Mesendoderm (in vitro differentiated cells): ENCODE measurements around the gene PSMD5.
"Not testable (repeated sequence)": the region's sequence is repeated elsewhere in the genome, so short reads cannot be mapped to it uniquely, and the experiment has no call there.

Source experiments
- DNase-seq: peaks from one replicate; pipeline ENCODE4 v3.0.0; 2013
- H2AK5ac ChIP-seq: 2 replicates; pipeline ENCODE4 v1.6.1; 2013; ENCODE audit warnings: low read length, inconsistent platforms
- H2BK120ac ChIP-seq: 2 replicates; pipeline ENCODE4 v1.6.1; 2013; ENCODE audit warnings: low read depth, mild to moderate bottlenecking, low read length, moderate library complexity, mixed read lengths
- H2BK15ac ChIP-seq: replicated peaks from 2 replicates; pipeline ENCODE4 v1.6.1; 2013; ENCODE audit warnings: low read depth, mild to moderate bottlenecking, moderate library complexity
- H2BK5ac ChIP-seq: 2 replicates; pipeline ENCODE4 v1.6.1; 2013; ENCODE audit warnings: low read length, inconsistent platforms
- H3K18ac ChIP-seq: 2 replicates; pipeline ENCODE4 v1.6.1; 2013; ENCODE audit warnings: mild to moderate bottlenecking, low read length, mixed read lengths
- H3K23ac ChIP-seq: one replicate; pipeline ENCODE4 v1.6.1; 2013; ENCODE audit warnings: low read length
- H3K27ac ChIP-seq: 2 replicates; pipeline ENCODE4 v1.5.1; 2013; ENCODE audit warnings: low read depth, mild to moderate bottlenecking, inconsistent platforms, low read length, moderate library complexity
- H3K27me3 ChIP-seq: 2 replicates; pipeline ENCODE4 v1.6.1; 2013; ENCODE audit warnings: low read length, control low read depth, mild to moderate bottlenecking, inconsistent platforms; ENCODE audit not compliant: insufficient read depth, poor library complexity
- H3K36me3 ChIP-seq: 2 replicates; pipeline ENCODE4 v1.6.1; 2013; ENCODE audit warnings: low read length, inconsistent platforms; ENCODE audit not compliant: control insufficient read depth, insufficient read depth
- H3K4ac ChIP-seq: one replicate; pipeline ENCODE4 v1.6.1; 2013; ENCODE audit warnings: low read depth, mild to moderate bottlenecking, low read length, moderate library complexity
- H3K4me1 ChIP-seq: 2 replicates; pipeline ENCODE4 v1.6.1; 2013; ENCODE audit warnings: low read depth, low read length, inconsistent platforms; ENCODE audit not compliant: control insufficient read depth
- H3K4me2 ChIP-seq: 2 replicates; pipeline ENCODE4 v1.6.1; 2013; ENCODE audit warnings: low read length
- H3K4me3 ChIP-seq: 2 replicates; pipeline ENCODE4 v1.5.1; 2013; ENCODE audit warnings: mild to moderate bottlenecking, low read length
- H3K56ac ChIP-seq: one replicate; pipeline ENCODE4 v1.6.1; 2013; ENCODE audit warnings: low read length
- H3K79me1 ChIP-seq: 2 replicates; pipeline ENCODE4 v1.6.1; 2013; ENCODE audit warnings: low read length, inconsistent platforms
- H3K79me2 ChIP-seq: 2 replicates; pipeline ENCODE4 v1.6.1; 2013; ENCODE audit warnings: mild to moderate bottlenecking, low read length; ENCODE audit not compliant: control insufficient read depth, insufficient read depth
- H3K9ac ChIP-seq: 2 replicates; pipeline ENCODE4 v1.6.1; 2013; ENCODE audit warnings: low read length, inconsistent platforms
- H4K5ac ChIP-seq: one replicate; pipeline ENCODE4 v1.6.1; 2013; ENCODE audit warnings: low read length
- H4K8ac ChIP-seq: one replicate; pipeline ENCODE4 v1.6.1; 2013; ENCODE audit warnings: low read depth, mild to moderate bottlenecking, control low read depth, low read length, moderate library complexity
- WGBS: extraction: QIAGEN DNeasy Blood & Tissue Kit; methylation state at CpG from one replicate; pipeline ENCODE4 v1.1.7; 2013; ENCODE audit warnings: low lambda C conversion rate, missing lambda C conversion rate; ENCODE audit not compliant: insufficient coverage; ENCODE audit errors: extremely low coverage; 5-methylcytosine and 5-hydroxymethylcytosine counted together

PSMD5 gene

GRCh38 chr9:120808931-120809330 lies 33.8 kb downstream of the PSMD5 start:
- Histone ChIP-seq H3K23ac (no peak overlapping the region), H3K56ac (no peak overlapping the region), H4K8ac (no peak overlapping the region), H3K27ac (no peak overlapping the region), H3K18ac (no peak overlapping the region), H4K5ac (no peak overlapping the region), H2BK15ac (no peak overlapping the region), H3K9ac (no peak overlapping the region), H3K4me3 (no peak overlapping the region), H3K79me2 (no peaks in the 10 kb centered on the region), H3K4ac (no peak overlapping the region), H2BK5ac (no peak overlapping the region), H2BK120ac (no peak overlapping the region), H3K79me1 (no peaks in the 10 kb centered on the region), H3K36me3 (no peaks in the 10 kb centered on the region), H2AK5ac (no peak overlapping the region), H3K4me2 (no peak overlapping the region), H3K4me1 (no peaks in the 10 kb centered on the region), H3K27me3 (no peaks in the 10 kb centered on the region)
- DNase-seq = no peak

DNA sequence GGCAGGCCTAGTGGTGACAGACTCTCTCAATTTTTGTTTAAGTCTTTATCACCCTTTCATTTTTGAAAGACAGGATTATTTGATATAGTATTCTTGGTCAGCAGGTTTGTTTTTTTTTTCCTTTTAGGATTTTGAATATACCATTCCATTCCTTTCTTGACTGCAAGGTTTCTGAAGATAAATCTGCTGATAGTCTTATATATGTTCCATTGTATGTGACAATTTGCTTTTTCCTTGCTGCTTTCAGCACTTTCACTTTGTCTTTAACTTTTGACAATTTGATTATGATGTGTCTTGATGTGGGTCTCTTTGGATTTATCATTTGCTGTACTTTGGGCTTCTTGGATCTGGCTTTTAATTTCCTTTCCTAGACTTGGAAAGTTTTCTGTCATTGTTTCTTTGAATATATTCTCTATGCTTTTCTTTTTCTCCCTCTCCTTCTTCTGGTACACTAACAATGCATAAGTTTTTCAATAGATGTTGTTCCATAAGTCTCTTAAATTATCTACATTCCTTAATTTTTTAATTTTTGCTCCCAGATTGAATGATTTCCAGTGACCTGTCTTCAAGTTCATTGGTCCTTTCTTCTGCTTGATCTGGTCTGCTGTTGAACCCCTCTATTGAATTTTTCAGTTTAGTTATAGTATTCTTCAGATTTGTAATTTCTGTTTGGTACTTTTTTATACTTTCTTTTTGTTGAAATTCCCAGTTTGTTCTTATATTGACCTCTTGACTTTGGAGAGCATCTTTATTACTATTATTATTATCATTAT lies 34.9 kb downstream of the PSMD5 start:
- Histone ChIP-seq H3K56ac (no peak overlapping the region), H3K27ac (no peak overlapping the region), H3K4me3 (no peak overlapping the region), H3K79me2 (no peaks in the 10 kb centered on the region), H3K4me1 (no peaks in the 10 kb centered on the region), H3K18ac (no peak overlapping the region), H2AK5ac (no peak overlapping the region), H4K5ac (no peak overlapping the region), H3K23ac (no peak overlapping the region), H3K36me3 (no peaks in the 10 kb centered on the region), H2BK15ac (no peak overlapping the region), H3K27me3 (no peaks in the 10 kb centered on the region), H3K79me1 (no peaks in the 10 kb centered on the region), H3K9ac (no peak overlapping the region), H2BK5ac (no peak overlapping the region), H3K4ac (no peak overlapping the region), H4K8ac (no peak overlapping the region), H3K4me2 (no peak overlapping the region), H2BK120ac (no peak overlapping the region)
- no peak for DNase-seq

- H4K5ac ChIP-seq = not testable (repeated sequence)
Measured at GRCh38 chr9:120804784-120805363, 37.8 kb downstream of the PSMD5 start.

DNA sequence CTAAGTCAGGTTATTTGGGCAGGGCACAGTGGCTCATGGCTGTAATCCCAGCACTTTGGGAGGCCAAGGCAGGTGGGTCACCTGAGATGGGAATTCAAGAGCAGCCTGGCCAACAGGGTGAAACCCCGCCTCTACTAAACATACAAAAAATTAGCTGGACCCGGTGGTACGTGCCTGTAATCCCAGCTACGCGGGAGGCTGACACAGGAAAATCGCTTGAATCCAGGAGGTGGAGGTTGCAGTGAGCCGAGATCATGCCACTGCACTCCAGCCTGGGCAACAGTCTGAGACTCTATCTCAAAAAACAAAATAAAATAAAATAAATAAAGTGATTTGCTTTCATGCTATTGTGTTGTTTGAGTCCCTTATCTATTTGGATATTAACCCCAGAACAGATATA lies 41.3 kb downstream of the PSMD5 start:
- Histone ChIP-seq H2AK5ac (no peak overlapping the region), H3K23ac (no peak overlapping the region), H2BK120ac (no peak overlapping the region), H3K4ac (no peak overlapping the region), H3K79me1 (no peaks in the 10 kb centered on the region), H3K4me3 (no peak overlapping the region), H2BK15ac (no peak overlapping the region), H3K56ac (no peak overlapping the region), H3K4me1 (no peaks in the 10 kb centered on the region), H3K4me2 (no peak overlapping the region), H4K8ac (no peak overlapping the region), H3K9ac (no peak overlapping the region), H3K27ac (no peak overlapping the region), H3K27me3 (no peaks in the 10 kb centered on the region), H2BK5ac (no peak overlapping the region), H3K36me3 (no peaks in the 10 kb centered on the region), H3K79me2 (no peaks in the 10 kb centered on the region), H4K5ac (no peak overlapping the region), H3K18ac (no peak overlapping the region)
- no CpG with 5 or more reads among the region's 7 CpGs for WGBS
- no peak for DNase-seq

More at GRCh38 chr9:120804784-120805363, 37.8 kb downstream of the PSMD5 start:
- not testable (repeated sequence) for H3K4ac ChIP-seq, H3K4me2 ChIP-seq, H3K27ac ChIP-seq, H2BK5ac ChIP-seq, H3K4me1 ChIP-seq, H3K27me3 ChIP-seq, H2BK120ac ChIP-seq, H3K4me3 ChIP-seq, H3K79me1 ChIP-seq, H2AK5ac ChIP-seq, H2BK15ac ChIP-seq, H3K79me2 ChIP-seq, H4K8ac ChIP-seq, H3K18ac ChIP-seq, H3K23ac ChIP-seq, DNase-seq, H3K9ac ChIP-seq, H3K56ac ChIP-seq, H3K36me3 ChIP-seq
- WGBS = no CpG with 5 or more reads among the region's 3 CpGs

- DNase-seq = peak; percentile 96
Measured at GRCh38 chr9:120792898-120793765, 49.6 kb downstream of the PSMD5 start, which contains the start of gene FBXW2. FBXW2 (minus strand) TSS chr9:120793416; CDS start chr9:120788258, 5,158 bp downstream.

More at GRCh38 chr9:120792898-120793765, 49.6 kb downstream of the PSMD5 start, which contains the start of gene FBXW2:
- Histone ChIP-seq H3K56ac (peak within 1 kb of the TSS; percentile 99), H3K36me3 (no peaks in the 10 kb centered on the region), H3K27ac (peak within 1 kb of the TSS; percentile 79), H4K5ac (peak within 1 kb of the TSS; percentile 77), H2BK15ac (no peak within 1 kb of the TSS), H3K79me1 (peaks cover 18% of the 10 kb centered on the region), H2BK5ac (peak within 1 kb of the TSS; percentile 77), H3K9ac (peak within 1 kb of the TSS; percentile 96), H3K23ac (peak within 1 kb of the TSS; percentile 68), H3K79me2 (peaks cover 23% of the 10 kb centered on the region), H3K4me3 (peak within 1 kb of the TSS; percentile 94), H3K27me3 (no peaks in the 10 kb centered on the region), H3K18ac (peak within 1 kb of the TSS; percentile 29), H4K8ac (peak within 1 kb of the TSS; percentile 82), H3K4me2 (peak within 1 kb of the TSS; percentile 95), H3K4me1 (peaks cover 3% of the 10 kb centered on the region), H3K4ac (no peak within 1 kb of the TSS), H2BK120ac (no peak within 1 kb of the TSS), H2AK5ac (peak within 1 kb of the TSS; percentile 71)
- no CpG with 5 or more reads among the region's 72 CpGs for WGBS
